ENCODE data around the gene GTF2A1L.

GTF2A1L gene

DNA sequence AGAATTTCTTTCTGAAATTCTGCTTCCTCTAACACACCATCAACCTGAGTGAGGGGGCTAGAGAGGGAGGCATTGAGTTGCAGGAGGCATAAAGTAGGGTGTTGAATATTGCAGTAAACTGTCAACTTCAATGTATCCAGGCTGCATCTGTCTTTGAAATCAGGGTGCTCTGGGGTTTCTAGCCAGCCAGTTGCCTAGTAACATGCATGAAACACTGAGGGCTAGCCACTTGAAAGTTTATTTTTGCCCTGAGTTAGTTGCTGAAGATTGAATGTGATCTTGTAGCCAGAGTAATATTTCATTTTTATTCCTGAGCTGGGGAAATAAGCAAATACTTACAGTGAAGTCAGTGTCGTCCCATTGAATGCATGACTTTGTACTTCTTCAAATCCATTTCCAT, 96.0 kb downstream of the GTF2A1L start:
- TF ChIP-seq, protein P1, sequence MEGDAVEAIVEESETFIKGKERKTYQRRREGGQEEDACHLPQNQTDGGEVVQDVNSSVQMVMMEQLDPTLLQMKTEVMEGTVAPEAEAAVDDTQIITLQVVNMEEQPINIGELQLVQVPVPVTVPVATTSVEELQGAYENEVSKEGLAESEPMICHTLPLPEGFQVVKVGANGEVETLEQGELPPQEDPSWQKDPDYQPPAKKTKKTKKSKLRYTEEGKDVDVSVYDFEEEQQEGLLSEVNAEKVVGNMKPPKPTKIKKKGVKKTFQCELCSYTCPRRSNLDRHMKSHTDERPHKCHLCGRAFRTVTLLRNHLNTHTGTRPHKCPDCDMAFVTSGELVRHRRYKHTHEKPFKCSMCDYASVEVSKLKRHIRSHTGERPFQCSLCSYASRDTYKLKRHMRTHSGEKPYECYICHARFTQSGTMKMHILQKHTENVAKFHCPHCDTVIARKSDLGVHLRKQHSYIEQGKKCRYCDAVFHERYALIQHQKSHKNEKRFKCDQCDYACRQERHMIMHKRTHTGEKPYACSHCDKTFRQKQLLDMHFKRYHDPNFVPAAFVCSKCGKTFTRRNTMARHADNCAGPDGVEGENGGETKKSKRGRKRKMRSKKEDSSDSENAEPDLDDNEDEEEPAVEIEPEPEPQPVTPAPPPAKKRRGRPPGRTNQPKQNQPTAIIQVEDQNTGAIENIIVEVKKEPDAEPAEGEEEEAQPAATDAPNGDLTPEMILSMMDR (IDR thresholded peaks at IDR 0.05; ENCODE audit: low read depth, low read length), result no peak
- DNase-seq (ENCODE audit: extremely low read depth, low read depth), result no peak

DNA sequence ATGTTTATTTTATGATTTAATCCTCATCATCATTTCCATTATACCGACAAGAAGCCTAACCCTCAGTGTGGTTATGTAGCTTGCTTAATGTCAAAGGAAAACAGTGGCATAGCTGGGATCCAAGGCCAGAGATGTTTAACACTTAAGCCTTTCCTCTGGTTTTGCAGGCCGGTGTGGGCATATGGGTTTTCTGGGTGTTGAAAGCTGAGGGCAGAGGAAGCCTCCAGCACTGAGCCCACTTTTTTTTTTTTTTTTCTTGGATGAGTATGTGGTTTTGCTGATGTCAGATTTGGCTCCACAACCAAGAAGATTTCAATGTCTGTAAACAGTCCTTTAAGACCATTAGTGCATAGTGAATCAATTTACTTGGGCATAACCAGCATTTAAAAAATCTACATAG, 96.6 kb downstream of the GTF2A1L start:
- TF ChIP-seq, protein P1 (IDR thresholded peaks at IDR 0.05; ENCODE audit: low read depth, low read length), result no peak
- no peak for DNase-seq (ENCODE audit: extremely low read depth, low read depth)

DNA sequence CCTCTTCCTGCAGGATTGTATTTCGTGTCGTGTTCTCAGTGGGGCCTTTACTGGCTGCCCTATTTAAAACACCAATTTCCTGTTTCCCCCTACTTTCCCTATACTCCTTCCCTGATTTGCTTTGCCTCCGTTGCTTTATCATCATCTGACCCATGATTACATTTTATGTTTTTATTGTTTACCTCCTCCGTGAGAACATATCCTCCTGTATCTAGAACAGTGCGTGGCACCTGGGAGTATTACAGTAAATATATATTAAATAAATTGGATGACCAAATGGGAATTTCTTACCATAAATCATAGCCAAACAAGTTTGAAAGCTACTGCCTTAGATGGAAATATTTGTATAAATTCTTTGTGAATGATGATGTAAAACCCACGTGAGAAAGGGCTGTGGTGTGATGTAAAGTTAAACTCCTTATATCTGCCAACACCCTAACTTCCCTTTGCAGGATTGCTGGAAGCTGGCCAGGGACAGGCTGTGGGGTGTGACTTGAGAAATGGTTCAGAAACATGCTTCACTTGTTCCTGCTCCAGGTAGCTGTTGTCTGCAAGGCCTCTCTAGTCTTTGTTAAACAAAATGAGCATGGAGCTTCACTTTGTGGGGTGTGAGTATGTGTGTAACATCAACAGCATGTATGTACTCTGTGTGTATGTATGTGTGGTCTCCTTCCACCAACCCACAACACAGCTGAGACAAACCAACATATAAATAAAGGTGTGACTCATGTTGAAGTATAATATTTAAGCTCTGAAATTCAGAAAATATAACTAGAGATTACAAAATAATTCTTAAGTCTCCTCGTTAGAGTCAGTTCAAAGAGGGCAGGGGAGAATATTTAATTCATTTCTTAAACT, 97.6 kb downstream of the GTF2A1L start:
- TF ChIP-seq, protein P1 (IDR thresholded peaks at IDR 0.05; ENCODE audit: low read depth, low read length), result no peak
- DNase-seq (ENCODE audit: extremely low read depth, low read depth), result no peak

DNA sequence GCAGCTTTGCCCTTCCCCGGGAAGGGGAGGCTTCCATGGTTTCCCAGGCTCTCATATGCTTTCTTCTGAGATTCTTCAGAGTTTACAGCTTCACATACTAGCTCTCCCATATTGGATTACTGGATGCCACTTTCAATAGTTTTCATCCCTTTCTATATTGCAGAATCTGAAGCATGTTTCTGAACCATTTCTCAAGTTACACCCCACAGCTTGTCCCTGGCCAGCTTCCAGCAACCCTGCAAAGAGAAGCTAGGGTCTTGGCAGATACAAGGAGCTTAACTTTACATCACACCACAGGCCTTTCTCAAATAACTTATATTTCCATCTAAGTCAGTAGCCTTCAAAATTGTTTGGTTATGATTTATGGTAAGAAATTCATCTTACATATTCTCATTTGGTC, 98.3 kb downstream of the GTF2A1L start:
- no peak for DNase-seq (ENCODE audit: extremely low read depth, low read depth)
- TF ChIP-seq, protein P1 (IDR thresholded peaks at IDR 0.05; ENCODE audit: low read depth, low read length), result no peak

DNA sequence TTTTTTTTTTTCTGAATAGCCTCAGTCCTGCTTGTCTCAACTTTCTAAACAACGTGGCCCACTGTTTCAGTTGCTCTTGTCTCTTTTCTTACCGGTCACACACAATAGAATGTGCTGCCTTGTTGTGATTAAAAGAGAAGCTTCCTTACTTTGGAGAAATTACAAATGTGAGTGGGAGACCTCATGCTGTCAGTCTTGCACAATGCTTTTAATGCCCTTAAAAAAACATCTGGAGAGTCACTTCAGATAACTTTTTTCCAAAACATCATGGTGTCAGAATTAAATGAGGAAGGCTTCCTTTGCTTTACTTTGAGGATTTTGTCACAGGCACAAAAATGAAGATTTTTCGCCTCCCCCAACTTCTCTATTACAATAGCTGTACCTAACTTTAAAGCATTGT, 100.2 kb downstream of the GTF2A1L start:
- DNase-seq (ENCODE audit: extremely low read depth, low read depth), result no peak
- TF ChIP-seq, protein P1 (IDR thresholded peaks at IDR 0.05; ENCODE audit: low read depth, low read length), result no peak

DNA sequence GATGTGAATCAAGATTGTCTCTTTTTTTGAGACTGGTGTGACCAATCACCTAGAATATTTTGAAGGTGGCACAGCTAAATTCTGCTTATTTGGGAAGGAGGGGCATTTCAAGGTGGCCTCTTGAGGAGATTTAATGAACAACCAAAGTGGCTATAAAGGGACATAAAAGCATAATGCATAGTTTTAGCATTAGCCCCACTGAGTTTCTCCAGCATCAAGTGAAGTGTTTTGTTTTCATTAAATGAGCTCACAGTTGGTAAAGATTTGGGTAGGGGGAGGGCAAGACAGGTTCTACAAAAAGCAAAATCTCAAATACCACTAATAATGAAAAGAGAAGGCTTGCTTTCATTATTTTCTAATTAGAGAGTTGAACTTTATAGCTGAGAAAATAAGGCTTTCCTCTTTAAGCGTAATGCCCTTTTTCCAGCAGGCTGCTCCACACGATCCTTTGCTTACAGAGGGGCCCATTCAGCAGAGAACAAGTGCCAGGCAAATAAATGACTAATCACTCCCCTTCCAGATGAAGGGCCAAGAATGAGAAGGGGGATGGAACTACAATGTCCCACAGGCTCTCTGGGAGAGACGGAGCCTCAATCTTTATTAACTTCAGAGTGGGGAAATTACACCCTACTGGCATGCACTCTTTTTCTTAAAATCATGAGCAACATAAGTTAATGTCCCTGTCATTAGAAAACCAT, 102.0 kb downstream of the GTF2A1L start:
- TF ChIP-seq, protein P1 (IDR thresholded peaks at IDR 0.05; ENCODE audit: low read depth, low read length), result no peak
- DNase-seq (ENCODE audit: extremely low read depth, low read depth), result no peak

DNA sequence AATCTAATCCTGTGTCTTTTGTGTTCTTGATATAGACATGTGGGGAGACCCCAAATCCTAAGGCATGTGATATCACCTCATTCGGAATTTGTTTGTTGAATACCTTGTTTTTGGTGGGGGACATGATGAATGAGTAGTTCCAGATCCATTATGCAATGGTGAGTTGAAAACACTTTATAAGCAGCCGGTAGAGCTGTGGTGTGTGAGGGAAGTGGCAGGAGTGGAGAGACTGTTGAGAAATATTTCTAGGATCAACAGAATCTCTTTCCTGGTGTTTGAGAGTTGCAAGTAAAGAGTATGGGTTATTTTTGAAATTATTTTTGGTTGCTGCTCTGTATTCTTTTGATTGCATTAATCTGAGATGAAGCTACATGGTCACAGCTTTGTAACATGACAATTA, 103.5 kb downstream of the GTF2A1L start:
- TF ChIP-seq, protein P1 (IDR thresholded peaks at IDR 0.05; ENCODE audit: low read depth, low read length), result no peak
- no peak for DNase-seq (ENCODE audit: extremely low read depth, low read depth)
